ENCODE measurements around the gene RNU1-4.
"Not testable (repeated sequence)": the region's sequence is repeated elsewhere in the genome, so short reads cannot be mapped to it uniquely, and the experiment has no call there.

RNU1-4 gene

GRCh38 chr1:16772275-16773204, 32.2 kb downstream of the RNU1-4 start:
- not testable (repeated sequence) for DNase-seq

- DNase-seq = not testable (repeated sequence)
Measured at GRCh38 chr1:16773205-16773596, 32.9 kb downstream of the RNU1-4 start.

GRCh38 chr1:16773723-16774122, 33.4 kb downstream of the RNU1-4 start:
- DNase-seq = not testable (repeated sequence)

GRCh38 chr1:16774773-16775172, 34.5 kb downstream of the RNU1-4 start:
- not testable (repeated sequence) for DNase-seq

- DNase-seq = not testable (repeated sequence)
Measured at GRCh38 chr1:16775290-16775689, 35.0 kb downstream of the RNU1-4 start.

- DNase-seq = not testable (repeated sequence)
Measured at GRCh38 chr1:16776248-16776647, 35.9 kb downstream of the RNU1-4 start.

- not testable (repeated sequence) for DNase-seq
Measured at GRCh38 chr1:16776835-16777234, 36.5 kb downstream of the RNU1-4 start.

- not testable (repeated sequence) for DNase-seq
Measured at GRCh38 chr1:16777821-16778220, 37.5 kb downstream of the RNU1-4 start.

- not testable (repeated sequence) for DNase-seq
Measured at GRCh38 chr1:16779525-16779924, 39.2 kb downstream of the RNU1-4 start.

- DNase-seq = not testable (repeated sequence)
Measured at GRCh38 chr1:16781033-16781432, 40.7 kb downstream of the RNU1-4 start.

GRCh38 chr1:16781625-16782024, 41.3 kb downstream of the RNU1-4 start:
- DNase-seq = not testable (repeated sequence)

- DNase-seq = not testable (repeated sequence)
Measured at GRCh38 chr1:16784955-16785354, 44.6 kb downstream of the RNU1-4 start.

- DNase-seq = not testable (repeated sequence)
Measured at GRCh38 chr1:16786362-16786761, 46.0 kb downstream of the RNU1-4 start.

GRCh38 chr1:16787175-16787574, 46.9 kb downstream of the RNU1-4 start:
- DNase-seq = not testable (repeated sequence)

GRCh38 chr1:16787711-16788110, 47.4 kb downstream of the RNU1-4 start:
- DNase-seq = not testable (repeated sequence)

All from NCI-H2081 (cell line).